ENCODE measurements around the gene RPS6KA3.
"Not testable (repeated sequence)": the region's sequence is repeated elsewhere in the genome, so short reads cannot be mapped to it uniquely, and the experiment has no call there.

Gene RPS6KA3

GRCh38 chrX:20140420-20140819 is 126.3 kb downstream of the RPS6KA3 start:
- no peak for DNase-seq

GRCh38 chrX:20139966-20140365 is 126.7 kb downstream of the RPS6KA3 start:
- no peak for DNase-seq

- DNase-seq: no peak
These were observed 130.8 kb downstream of the RPS6KA3 start for GRCh38 chrX:20135944-20136343.

- no peak for DNase-seq
These were observed 134.0 kb downstream of the RPS6KA3 start for GRCh38 chrX:20132666-20133065.

- DNase-seq: no peak
These were observed 136.4 kb downstream of the RPS6KA3 start for GRCh38 chrX:20130357-20130756.

GRCh38 chrX:20129547-20129946 is 137.2 kb downstream of the RPS6KA3 start:
- DNase-seq: no peak

GRCh38 chrX:20128670-20129069 is 138.0 kb downstream of the RPS6KA3 start:
- no peak for DNase-seq

- not testable (repeated sequence) for DNase-seq
These were observed 139.3 kb downstream of the RPS6KA3 start for GRCh38 chrX:20127440-20127839.

- DNase-seq: not testable (repeated sequence)
These were observed 139.9 kb downstream of the RPS6KA3 start for GRCh38 chrX:20126833-20127232.

GRCh38 chrX:20124964-20125363 is 141.7 kb downstream of the RPS6KA3 start:
- no peak for DNase-seq

- DNase-seq: no peak
These were observed 148.5 kb downstream of the RPS6KA3 start for GRCh38 chrX:20118065-20118824.

- no peak for DNase-seq
These were observed 150.0 kb downstream of the RPS6KA3 start, which contains the start of gene MAP7D2 for GRCh38 chrX:20116577-20117240. Gene MAP7D2, minus strand, starts transcription at chrX:20116907. Its CDS starts 28 bp downstream, at chrX:20116879.

GRCh38 chrX:20116087-20116576 is 150.6 kb downstream of the RPS6KA3 start:
- DNase-seq: no peak

GRCh38 chrX:20112022-20112774 is 154.5 kb downstream of the RPS6KA3 start:
- no peak for DNase-seq

GRCh38 chrX:20111271-20111670 is 155.4 kb downstream of the RPS6KA3 start:
- DNase-seq: no peak

GRCh38 chrX:20101934-20102581 is 164.7 kb downstream of the RPS6KA3 start:
- DNase-seq: no peak
